GM19372 (cell line): ENCODE measurements around the gene PRR29.

ENCODE experiments used
- ATAC-seq: cut with Tn5 transposase; IDR thresholded peaks from one replicate; pipeline ENCODE4 v1.9.1; 2021; ENCODE audit warnings: mild to moderate bottlenecking, low read depth, moderate library complexity; ENCODE audit not compliant: unreplicated experiment

Gene PRR29

GRCh38 chr17:63998050-63998720 lies at the start of gene PRR29:
Gene PRR29 (plus strand): TSS chr17:63998351. CDS start chr17:63998365, 14 bp downstream.
- peak; percentile 53 for ATAC-seq

GRCh38 chr17:63948521-63948920 lies 49.6 kb upstream of the PRR29 start:
- no peak for ATAC-seq

- ATAC-seq, result no peak
These were observed 48.4 kb upstream of the PRR29 start for GRCh38 chr17:63949576-63950250.

- no peak for ATAC-seq
These were observed 46.9 kb upstream of the PRR29 start for GRCh38 chr17:63950940-63951907.

GRCh38 chr17:63954402-63955063 lies 43.6 kb upstream of the PRR29 start:
- ATAC-seq, result no peak

GRCh38 chr17:63955232-63955631 lies 42.9 kb upstream of the PRR29 start:
- ATAC-seq, result no peak

GRCh38 chr17:63955791-63956190 lies 42.4 kb upstream of the PRR29 start:
- ATAC-seq, result no peak

GRCh38 chr17:63956296-63956920 lies 41.7 kb upstream of the PRR29 start:
- ATAC-seq, result no peak

GRCh38 chr17:63960006-63960405 lies 38.1 kb upstream of the PRR29 start:
- ATAC-seq, result no peak

- no peak for ATAC-seq
These were observed 37.7 kb upstream of the PRR29 start for GRCh38 chr17:63960430-63960829.

- ATAC-seq, result no peak
These were observed 36.6 kb upstream of the PRR29 start for GRCh38 chr17:63961355-63962212.

- no peak for ATAC-seq
These were observed 35.8 kb upstream of the PRR29 start for GRCh38 chr17:63962298-63962744.

- no peak for ATAC-seq
These were observed 35.0 kb upstream of the PRR29 start for GRCh38 chr17:63963123-63963522.

- no peak for ATAC-seq
These were observed 31.4 kb upstream of the PRR29 start for GRCh38 chr17:63966646-63967264.

GRCh38 chr17:63967953-63968352 lies 30.2 kb upstream of the PRR29 start:
- ATAC-seq, result no peak

- no peak for ATAC-seq
These were observed 28.9 kb upstream of the PRR29 start for GRCh38 chr17:63969278-63969677.

- no peak for ATAC-seq
These were observed 25.4 kb upstream of the PRR29 start, which contains the start of gene SCN4A for GRCh38 chr17:63972796-63973195. Gene SCN4A (minus strand): TSS chr17:63972918. CDS start chr17:63972841, 77 bp downstream.

- no peak for ATAC-seq
These were observed 24.9 kb upstream of the PRR29 start for GRCh38 chr17:63973247-63973646.
